ENCODE data around the gene TMEM201. TPM values are rescaled to one million over a fixed set of nuclear protein-coding genes. Genes with fewer than 3 reads are reported as not detected.

Gene TMEM201
- total and polyA plus RNA-seq, 9 of the 15 experiments (the other 6 are each of a cell fraction or from before 2014, with no cell fraction given), result 0.42 to 51.3 (median 7.4) TPM

DNA sequence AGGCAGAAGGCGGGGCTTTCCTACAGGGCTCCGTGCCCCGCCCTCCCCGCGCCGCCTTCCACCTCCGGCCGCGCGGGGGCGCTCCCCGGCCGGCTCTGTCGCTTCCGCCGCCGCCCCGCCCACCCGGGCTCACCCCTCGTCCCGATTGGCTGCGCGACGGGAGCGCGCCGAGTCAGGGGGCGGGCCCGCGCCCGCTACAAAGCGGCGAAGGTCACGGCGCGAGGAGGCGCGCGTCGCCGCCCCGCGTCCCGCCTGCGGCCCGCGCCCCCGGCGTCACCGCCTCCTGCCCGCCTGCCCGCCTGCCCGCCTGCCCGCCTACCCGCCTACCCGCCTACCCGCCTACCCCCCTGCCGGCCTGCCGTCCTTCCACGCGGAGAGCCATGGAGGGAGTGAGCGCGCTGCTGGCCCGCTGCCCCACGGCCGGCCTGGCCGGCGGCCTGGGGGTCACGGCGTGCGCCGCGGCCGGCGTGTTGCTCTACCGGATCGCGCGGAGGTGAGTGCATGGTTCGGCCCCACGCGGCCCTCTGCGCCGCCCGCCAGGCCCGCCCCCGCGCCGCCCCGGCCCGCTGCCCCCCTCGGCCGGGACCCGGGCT lies at the start of gene TMEM201 (continued):
- TF ChIP-seq TCF7L2 (IDR thresholded peaks at IDR 0.05; ENCODE audit: low read depth, low read length) (no peak), GABPB1 (CRISPR knock-in tag; IDR thresholded peaks at IDR 0.05) (0 out of 2 replicates have a peak, but pooled peaks have one; percentile 36), XRCC5 (IDR thresholded peaks at IDR 0.05; ENCODE audit: low read depth, low read length) (no peak), ZNF785 (CRISPR knock-in tag; IDR thresholded peaks at IDR 0.05) (no peak), NRF1 (conservative IDR thresholded peaks at IDR 0.05 in 1 of 2, IDR thresholded peaks at IDR 0.05 in 1 of 2) (peak; percentile 46 to 50; a peak in 2 of 4 replicates), GABPB2 (CRISPR knock-in tag; conservative IDR thresholded peaks at IDR 0.05) (no peak), RBM25 (IDR thresholded peaks at IDR 0.05; ENCODE audit: low read depth, low read length, severe bottlenecking) (peak; percentile 81)
- TF ChIP-seq, protein P1, sequence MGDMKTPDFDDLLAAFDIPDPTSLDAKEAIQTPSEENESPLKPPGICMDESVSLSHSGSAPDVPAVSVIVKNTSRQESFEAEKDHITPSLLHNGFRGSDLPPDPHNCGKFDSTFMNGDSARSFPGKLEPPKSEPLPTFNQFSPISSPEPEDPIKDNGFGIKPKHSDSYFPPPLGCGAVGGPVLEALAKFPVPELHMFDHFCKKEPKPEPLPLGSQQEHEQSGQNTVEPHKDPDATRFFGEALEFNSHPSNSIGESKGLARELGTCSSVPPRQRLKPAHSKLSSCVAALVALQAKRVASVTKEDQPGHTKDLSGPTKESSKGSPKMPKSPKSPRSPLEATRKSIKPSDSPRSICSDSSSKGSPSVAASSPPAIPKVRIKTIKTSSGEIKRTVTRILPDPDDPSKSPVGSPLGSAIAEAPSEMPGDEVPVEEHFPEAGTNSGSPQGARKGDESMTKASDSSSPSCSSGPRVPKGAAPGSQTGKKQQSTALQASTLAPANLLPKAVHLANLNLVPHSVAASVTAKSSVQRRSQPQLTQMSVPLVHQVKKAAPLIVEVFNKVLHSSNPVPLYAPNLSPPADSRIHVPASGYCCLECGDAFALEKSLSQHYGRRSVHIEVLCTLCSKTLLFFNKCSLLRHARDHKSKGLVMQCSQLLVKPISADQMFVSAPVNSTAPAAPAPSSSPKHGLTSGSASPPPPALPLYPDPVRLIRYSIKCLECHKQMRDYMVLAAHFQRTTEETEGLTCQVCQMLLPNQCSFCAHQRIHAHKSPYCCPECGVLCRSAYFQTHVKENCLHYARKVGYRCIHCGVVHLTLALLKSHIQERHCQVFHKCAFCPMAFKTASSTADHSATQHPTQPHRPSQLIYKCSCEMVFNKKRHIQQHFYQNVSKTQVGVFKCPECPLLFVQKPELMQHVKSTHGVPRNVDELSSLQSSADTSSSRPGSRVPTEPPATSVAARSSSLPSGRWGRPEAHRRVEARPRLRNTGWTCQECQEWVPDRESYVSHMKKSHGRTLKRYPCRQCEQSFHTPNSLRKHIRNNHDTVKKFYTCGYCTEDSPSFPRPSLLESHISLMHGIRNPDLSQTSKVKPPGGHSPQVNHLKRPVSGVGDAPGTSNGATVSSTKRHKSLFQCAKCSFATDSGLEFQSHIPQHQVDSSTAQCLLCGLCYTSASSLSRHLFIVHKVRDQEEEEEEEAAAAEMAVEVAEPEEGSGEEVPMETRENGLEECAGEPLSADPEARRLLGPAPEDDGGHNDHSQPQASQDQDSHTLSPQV (IDR thresholded peaks at IDR 0.05), result 0 out of 2 replicates have a peak, but pooled peaks have one; percentile 35
- TF ChIP-seq, protein P2, sequence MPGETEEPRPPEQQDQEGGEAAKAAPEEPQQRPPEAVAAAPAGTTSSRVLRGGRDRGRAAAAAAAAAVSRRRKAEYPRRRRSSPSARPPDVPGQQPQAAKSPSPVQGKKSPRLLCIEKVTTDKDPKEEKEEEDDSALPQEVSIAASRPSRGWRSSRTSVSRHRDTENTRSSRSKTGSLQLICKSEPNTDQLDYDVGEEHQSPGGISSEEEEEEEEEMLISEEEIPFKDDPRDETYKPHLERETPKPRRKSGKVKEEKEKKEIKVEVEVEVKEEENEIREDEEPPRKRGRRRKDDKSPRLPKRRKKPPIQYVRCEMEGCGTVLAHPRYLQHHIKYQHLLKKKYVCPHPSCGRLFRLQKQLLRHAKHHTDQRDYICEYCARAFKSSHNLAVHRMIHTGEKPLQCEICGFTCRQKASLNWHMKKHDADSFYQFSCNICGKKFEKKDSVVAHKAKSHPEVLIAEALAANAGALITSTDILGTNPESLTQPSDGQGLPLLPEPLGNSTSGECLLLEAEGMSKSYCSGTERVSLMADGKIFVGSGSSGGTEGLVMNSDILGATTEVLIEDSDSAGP (CRISPR knock-in tag; IDR thresholded peaks at IDR 0.05), result no peak

Measured in K562 (cell line).